ENCODE results near the gene ARID1B. TPM values are rescaled to one million over a fixed set of nuclear protein-coding genes. Genes with fewer than 3 reads are reported as not detected.
A peak's percentile ranks its signal among the peaks of the same experiment; 100 is the strongest.

Gene ARID1B
- total and polyA plus RNA-seq, 5 donors, result 18.3 to 59.6 (median 53.8) TPM

- Histone ChIP-seq H3K27me3 (ENCODE audit: control insufficient read depth, insufficient read depth) (no peaks in the 10 kb centered on the region), H3K4me1 (ENCODE audit: control insufficient read depth, insufficient read depth, low read length) (peaks cover 7% of the 10 kb centered on the region), H3K27ac (ENCODE audit: low read length) (no peak overlapping the region), H3K4me3 (ENCODE audit: low read length) (peak overlapping the region; percentile 100), H3K9me3 (ENCODE audit: control insufficient read depth, low read length) (no peaks in the 10 kb centered on the region)
- intact Hi-C loops (cut with DNase I), result loop anchor here in 2 of 4 donors (2.0 to 10.0 kb wide), 4 partner anchors 63 to 243 kb away; no protein-coding TSS in a partner anchor
- DNase-seq, result no peak
- ATAC-seq, result no peak
- whole genome bisulfite sequencing, result 8% methylated on average over 8 of the region's 8 CpGs
Measured at GRCh38 chr6:156781861-156782631, 4.9 kb downstream of the ARID1B start.

GRCh38 chr6:156782691-156783320 is 5.6 kb downstream of the ARID1B start:
- Histone ChIP-seq H3K9me3 (ENCODE audit: control insufficient read depth, low read length) (no peaks in the 10 kb centered on the region), H3K27me3 (ENCODE audit: control insufficient read depth, insufficient read depth) (no peaks in the 10 kb centered on the region), H3K27ac (ENCODE audit: low read length) (no peak overlapping the region), H3K4me3 (ENCODE audit: low read length) (peak overlapping the region; percentile 100), H3K4me1 (ENCODE audit: control insufficient read depth, insufficient read depth, low read length) (peaks cover 10% of the 10 kb centered on the region)
- 4% methylated on average over 2 of the region's 2 CpGs for WGBS
- intact Hi-C loops (cut with DNase I), result loop anchor here in 2 of 4 donors (10.0 kb wide), 3 partner anchors 62 to 242 kb away; no protein-coding TSS in a partner anchor
- DNase-seq, result no peak
- no peak for ATAC-seq

- ATAC-seq, result no peak
- intact Hi-C loops (cut with DNase I), result loop anchor here in 2 of 4 donors (10.0 kb wide), 3 partner anchors 61 to 241 kb away; no protein-coding TSS in a partner anchor
- H3K4me1 ChIP-seq (ENCODE audit: control insufficient read depth, insufficient read depth, low read length), result peaks cover 12% of the 10 kb centered on the region
Measured at GRCh38 chr6:156783958-156784357, 6.8 kb downstream of the ARID1B start.

GRCh38 chr6:156786652-156787051 is 9.5 kb downstream of the ARID1B start:
- ATAC-seq, result peak in 1 of 2 donors; percentile 9
- WGBS, result 72% methylated on average over 4 of the region's 4 CpGs
- intact Hi-C loops (cut with DNase I), result loop anchor here in 2 of 4 donors (10.0 kb wide), 3 partner anchors 58 to 238 kb away; no protein-coding TSS in a partner anchor
- no peak overlapping the region for H3K4me3 ChIP-seq (ENCODE audit: low read length)
- no peaks in the 10 kb centered on the region for H3K9me3 ChIP-seq (ENCODE audit: control insufficient read depth, low read length)
- DNase-seq, result no peak
- H3K4me1 ChIP-seq (ENCODE audit: control insufficient read depth, insufficient read depth, low read length), result peaks cover 23% of the 10 kb centered on the region
- no peaks in the 10 kb centered on the region for H3K27me3 ChIP-seq (ENCODE audit: control insufficient read depth, insufficient read depth)
- H3K27ac ChIP-seq (ENCODE audit: low read length), result no peak overlapping the region

More at GRCh38 chr6:156783958-156784357, 6.8 kb downstream of the ARID1B start:
- Histone ChIP-seq H3K9me3 (ENCODE audit: control insufficient read depth, low read length) (no peaks in the 10 kb centered on the region), H3K27ac (ENCODE audit: low read length) (peak overlapping the region; percentile 37), H3K4me3 (ENCODE audit: low read length) (peak overlapping the region; percentile 25), H3K27me3 (ENCODE audit: control insufficient read depth, insufficient read depth) (no peaks in the 10 kb centered on the region)
- WGBS, result 58% methylated on average over 6 of the region's 6 CpGs
- DNase-seq, result no peak

GRCh38 chr6:156787569-156788492 is 10.7 kb downstream of the ARID1B start:
- no peak for DNase-seq
- no peak overlapping the region for H3K27ac ChIP-seq (ENCODE audit: low read length)
- no peak overlapping the region for H3K4me3 ChIP-seq (ENCODE audit: low read length)
- H3K9me3 ChIP-seq (ENCODE audit: control insufficient read depth, low read length), result no peaks in the 10 kb centered on the region
- WGBS, result 84% methylated on average over 5 of the region's 5 CpGs
- peaks cover 25% of the 10 kb centered on the region for H3K4me1 ChIP-seq (ENCODE audit: control insufficient read depth, insufficient read depth, low read length)
- ATAC-seq, result no peak
- H3K27me3 ChIP-seq (ENCODE audit: control insufficient read depth, insufficient read depth), result no peaks in the 10 kb centered on the region
- intact Hi-C loops (cut with DNase I), result loop anchor here in 2 of 4 donors (10.0 kb wide), 3 partner anchors 57 to 237 kb away; no protein-coding TSS in a partner anchor

GRCh38 chr6:156789081-156789943 is 12.1 kb downstream of the ARID1B start:
- WGBS, result 66% methylated on average over 7 of the region's 7 CpGs
- no peaks in the 10 kb centered on the region for H3K9me3 ChIP-seq (ENCODE audit: control insufficient read depth, low read length)
- no peak for DNase-seq
- ATAC-seq, result no peak
- no peaks in the 10 kb centered on the region for H3K27me3 ChIP-seq (ENCODE audit: control insufficient read depth, insufficient read depth)
- intact Hi-C loops (cut with DNase I), result loop anchor here in 2 of 4 donors (10.0 kb wide), 3 partner anchors 55 to 235 kb away; no protein-coding TSS in a partner anchor
- H3K27ac ChIP-seq (ENCODE audit: low read length), result peak overlapping the region; percentile 58
- no peak overlapping the region for H3K4me3 ChIP-seq (ENCODE audit: low read length)
- peaks cover 27% of the 10 kb centered on the region for H3K4me1 ChIP-seq (ENCODE audit: control insufficient read depth, insufficient read depth, low read length)

- Histone ChIP-seq H3K4me3 (ENCODE audit: low read length) (peak overlapping the region; percentile 20), H3K27me3 (ENCODE audit: control insufficient read depth, insufficient read depth) (no peaks in the 10 kb centered on the region), H3K4me1 (ENCODE audit: control insufficient read depth, insufficient read depth, low read length) (peaks cover 37% of the 10 kb centered on the region), H3K9me3 (ENCODE audit: control insufficient read depth, low read length) (no peaks in the 10 kb centered on the region), H3K27ac (ENCODE audit: low read length) (no peak overlapping the region)
- intact Hi-C loops (cut with DNase I), result no loop called here
- DNase-seq (no peak), ATAC-seq (no peak)
- 81% methylated on average over 3 of the region's 3 CpGs for WGBS
Measured at GRCh38 chr6:156790711-156791319, 13.6 kb downstream of the ARID1B start.

- no peaks in the 10 kb centered on the region for H3K9me3 ChIP-seq (ENCODE audit: control insufficient read depth, low read length)
- H3K27ac ChIP-seq (ENCODE audit: low read length), result peak overlapping the region; percentile 58
- peak; percentile 16 to 53 for ATAC-seq
- peaks cover 37% of the 10 kb centered on the region for H3K4me1 ChIP-seq (ENCODE audit: control insufficient read depth, insufficient read depth, low read length)
- 23% methylated on average over 10 of the region's 10 CpGs for WGBS
- peak overlapping the region; percentile 20 for H3K4me3 ChIP-seq (ENCODE audit: low read length)
- H3K27me3 ChIP-seq (ENCODE audit: control insufficient read depth, insufficient read depth), result no peaks in the 10 kb centered on the region
- DNase-seq, result no peak
- intact Hi-C loops (cut with DNase I), result no loop called here
Measured at GRCh38 chr6:156791320-156791850, 14.2 kb downstream of the ARID1B start.

- peaks cover 39% of the 10 kb centered on the region for H3K4me1 ChIP-seq (ENCODE audit: control insufficient read depth, insufficient read depth, low read length)
- H3K9me3 ChIP-seq (ENCODE audit: control insufficient read depth, low read length), result no peaks in the 10 kb centered on the region
- intact Hi-C loops (cut with DNase I), result no loop called here
- no peak overlapping the region for H3K27ac ChIP-seq (ENCODE audit: low read length)
- no peak for ATAC-seq
- no peak overlapping the region for H3K4me3 ChIP-seq (ENCODE audit: low read length)
- H3K27me3 ChIP-seq (ENCODE audit: control insufficient read depth, insufficient read depth), result no peaks in the 10 kb centered on the region
- 86% methylated on average over 6 of the region's 6 CpGs for WGBS
- no peak for DNase-seq
Measured at GRCh38 chr6:156793200-156793599, 16.0 kb downstream of the ARID1B start.

Measured in right cardiac atrium (tissue), 5 donors.